GM12892 (cell line): ENCODE measurements around the gene GDF15.

Experiments used
- DNase-seq: peaks from one replicate; pipeline ENCODE4 v3.0.0; 2011; ENCODE audit not compliant: insufficient read length
- FAIRE-seq: peaks from 2 replicates; lab custom pipeline; 2011; peaks lifted over from hg19 to GRCh38; lab: Jason Lieb, UNC
- POLR2A ChIP-seq: IDR thresholded peaks from 2 replicates; pipeline ENCODE4 v1.6.1; 2011; ENCODE audit warnings: low read depth, low read length, control low read depth
- POLR2AphosphoS5 ChIP-seq: IDR thresholded peaks from 2 replicates; pipeline ENCODE4 v1.6.1; 2011; ENCODE audit warnings: low read depth, low read length, control low read depth
- TAF1 ChIP-seq: IDR thresholded peaks from 2 replicates; pipeline ENCODE4 v1.6.1; 2011; ENCODE audit warnings: low read depth, mild to moderate bottlenecking, control low read depth, low read length, borderline replicate concordance

The GDF15 gene

DNA sequence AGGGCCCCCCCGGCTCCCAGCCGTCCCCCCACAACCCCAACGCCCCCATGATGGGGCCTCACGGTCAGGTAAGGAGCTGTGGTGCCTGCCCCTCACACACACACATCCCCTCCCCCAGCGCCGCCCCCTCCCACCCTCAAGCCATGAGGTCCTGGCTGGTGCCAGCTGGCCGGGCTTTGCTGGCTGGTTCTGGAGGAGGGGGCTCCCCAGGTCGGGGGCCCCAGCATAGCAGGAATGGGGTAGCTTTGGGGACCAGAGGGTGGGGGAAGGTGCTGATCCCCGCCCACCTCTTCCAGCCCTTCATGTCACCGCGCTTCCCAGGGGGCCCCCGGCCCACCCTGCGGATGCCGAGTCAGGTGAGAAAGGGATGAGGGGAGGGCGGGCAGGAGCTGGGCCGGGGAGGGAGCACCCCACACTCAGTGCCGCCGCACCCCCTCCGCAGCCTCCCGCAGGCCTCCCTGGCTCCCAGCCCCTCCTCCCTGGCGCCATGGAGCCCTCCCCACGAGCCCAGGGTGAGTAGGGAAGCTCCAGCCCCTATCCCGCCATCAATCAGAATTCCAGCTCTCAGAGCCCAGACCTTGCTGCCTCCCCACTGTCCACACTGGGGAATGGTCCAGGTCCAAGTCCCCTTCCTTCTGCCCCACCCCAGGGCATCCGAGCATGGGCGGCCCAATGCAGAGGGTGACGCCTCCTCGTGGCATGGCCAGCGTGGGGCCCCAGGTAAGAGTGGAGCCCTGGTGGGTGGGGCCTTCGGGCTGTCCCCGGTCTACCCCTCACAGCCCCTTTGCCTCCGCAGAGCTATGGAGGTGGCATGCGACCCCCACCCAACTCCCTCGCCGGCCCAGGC, 45.6 kb downstream of the GDF15 start:
- FAIRE-seq (no peak), DNase-seq (no peak)
- TF ChIP-seq POLR2A (no peak), POLR2AphosphoS5 (no peak), TAF1 (no peak)

DNA sequence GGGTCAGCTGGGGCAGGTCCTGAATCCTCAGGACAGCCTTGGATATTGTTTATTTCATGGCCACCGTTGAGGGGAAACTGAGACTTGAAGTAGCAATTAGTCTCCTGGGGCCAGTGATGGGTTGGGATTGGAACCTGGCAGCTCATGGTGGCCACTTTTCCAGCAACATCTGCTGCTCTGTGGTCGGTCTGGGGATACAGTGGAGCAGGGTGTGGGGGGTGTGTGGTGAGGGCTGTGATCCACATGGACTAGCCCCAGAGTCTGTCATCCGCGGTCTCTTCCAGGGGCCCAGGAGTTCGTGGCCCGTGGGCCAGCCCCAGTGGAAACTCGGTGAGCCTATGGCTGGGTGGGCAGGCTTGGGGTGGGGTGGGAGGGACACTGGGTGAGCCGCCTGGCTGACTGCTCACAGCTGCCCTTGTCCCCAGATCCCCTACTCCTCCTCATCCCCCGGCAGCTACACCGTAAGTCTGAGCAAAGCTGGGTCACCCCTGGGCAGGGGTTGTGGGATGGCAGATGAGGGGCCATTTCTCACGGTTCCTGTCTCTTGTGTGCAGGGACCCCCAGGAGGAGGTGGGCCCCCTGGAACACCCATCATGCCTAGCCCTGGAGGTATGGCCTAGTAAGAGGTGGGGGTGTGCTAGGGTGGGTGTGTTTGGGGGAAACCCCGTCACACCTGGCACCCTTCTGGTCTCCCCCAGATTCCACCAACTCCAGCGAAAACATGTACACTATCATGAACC, 46.5 kb downstream of the GDF15 start:
- FAIRE-seq (no peak), DNase-seq (no peak)
- TF ChIP-seq POLR2A (no peak), TAF1 (no peak)

DNA sequence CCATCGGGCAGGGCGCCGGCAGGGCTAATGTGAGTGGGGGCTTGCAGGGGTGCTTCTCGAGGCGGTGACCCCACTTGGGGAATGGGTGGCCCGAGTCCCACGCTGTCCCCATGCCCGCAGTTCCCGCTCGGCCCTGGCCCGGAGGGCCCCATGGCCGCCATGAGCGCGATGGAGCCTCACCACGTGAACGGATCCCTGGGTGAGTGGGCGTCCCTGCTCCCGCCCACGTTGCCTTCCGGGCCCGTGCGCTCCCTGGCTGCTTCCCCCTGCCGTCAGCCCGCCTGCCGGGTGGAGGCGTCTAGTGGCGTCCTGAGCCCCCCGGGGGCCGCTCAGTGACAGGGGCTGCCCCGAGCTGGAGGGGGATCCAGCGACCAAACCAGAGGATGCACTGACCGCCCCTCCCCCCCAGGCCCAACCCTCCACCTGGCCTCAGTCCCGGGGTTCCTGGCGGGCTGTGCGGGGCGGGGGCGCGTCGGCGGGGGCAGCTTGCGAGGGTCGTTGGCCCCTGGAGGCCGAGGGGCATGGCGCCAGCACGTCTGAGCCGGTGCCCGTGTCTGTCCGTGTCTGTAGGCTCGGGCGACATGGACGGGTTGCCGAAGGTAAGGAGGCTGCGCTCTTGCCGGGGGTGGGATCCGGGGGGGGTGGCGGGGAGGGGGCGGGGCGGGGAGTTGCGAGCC, 47.2 kb downstream of the GDF15 start:
- DNase-seq (peak; percentile 73), FAIRE-seq (peak; percentile 96)
- TF ChIP-seq POLR2A (peak; percentile 83), POLR2AphosphoS5 (peak; percentile 67; the same call in 1 of the 2 replicates), TAF1 (peak; percentile 12; the same call in 1 of the 2 replicates)

DNA sequence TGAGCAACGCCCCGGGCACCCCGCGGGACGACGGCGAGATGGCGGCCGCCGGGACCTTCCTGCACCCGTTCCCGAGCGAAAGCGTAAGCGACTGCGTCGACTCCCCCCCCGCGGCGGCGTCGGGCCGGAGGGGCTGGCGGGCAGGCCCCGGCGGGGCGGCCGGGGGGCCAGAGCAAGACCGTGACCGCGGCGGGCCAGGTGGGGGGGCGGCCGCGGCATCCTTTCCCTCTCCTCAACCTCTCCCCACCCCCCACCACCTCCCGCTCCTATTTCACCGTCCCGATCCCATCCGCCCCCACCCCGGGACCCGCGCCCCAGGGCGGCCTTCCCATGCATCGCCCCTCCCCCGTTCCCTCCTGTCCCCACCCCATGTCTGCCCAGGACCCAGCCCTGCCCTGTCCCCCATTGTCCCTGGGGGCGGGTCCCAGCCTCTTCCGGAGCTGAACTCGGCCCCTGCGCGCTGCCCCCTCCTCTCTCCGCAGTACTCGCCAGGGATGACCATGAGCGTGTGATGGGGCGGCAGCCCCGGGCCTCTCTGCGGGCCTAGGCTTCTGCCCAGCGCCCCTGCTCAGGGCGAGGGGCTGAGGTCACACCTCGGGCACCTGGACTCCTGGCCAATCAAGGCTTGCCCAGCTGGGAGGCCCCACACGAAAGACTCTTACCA, 47.9 kb downstream of the GDF15 start:
- TF ChIP-seq POLR2A (no peak), POLR2AphosphoS5 (no peak), TAF1 (no peak)
- DNase-seq, result no peak
- FAIRE-seq, result peak; percentile 62

DNA sequence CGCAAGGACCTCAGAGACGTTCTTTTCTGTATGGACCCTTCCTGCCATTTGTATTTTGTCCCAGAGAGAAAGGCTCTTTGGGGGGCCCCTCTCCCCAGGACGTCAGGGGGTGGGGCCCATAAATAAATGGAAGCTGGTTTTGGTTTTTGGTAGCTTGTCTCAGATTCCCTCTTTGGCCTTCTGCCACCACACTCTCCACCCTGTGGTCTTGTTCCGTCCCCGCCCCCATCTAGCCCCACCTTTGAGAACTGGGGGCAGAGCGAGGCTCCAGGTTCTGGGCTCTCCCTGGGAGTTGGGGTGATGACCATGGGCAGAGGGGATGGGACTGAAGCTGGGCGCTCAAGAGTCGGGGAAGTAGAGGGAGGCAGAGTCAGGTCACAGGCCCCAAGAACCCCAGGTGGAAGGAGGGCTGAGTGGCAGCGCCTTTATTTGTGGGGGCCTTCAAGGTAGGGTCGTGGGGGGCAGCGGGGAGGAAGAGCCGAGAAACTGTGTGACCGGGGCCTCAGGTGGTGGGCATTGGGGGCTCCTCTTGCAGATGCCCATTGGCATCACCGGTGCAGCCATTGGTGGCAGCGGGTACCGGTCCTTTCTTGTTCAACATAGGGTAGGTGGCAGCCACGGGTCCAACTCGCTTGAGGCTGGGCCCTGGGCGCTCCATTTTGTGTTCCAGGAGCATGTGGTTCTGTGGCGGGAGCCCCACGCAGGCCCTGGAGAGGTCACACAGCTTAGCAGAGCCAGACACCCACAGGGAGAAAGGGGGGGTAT, 48.6 kb downstream of the GDF15 start:
- no peak for TF ChIP-seq POLR2AphosphoS5
- TF ChIP-seq TAF1, result no peak
- no peak for TF ChIP-seq POLR2A
- DNase-seq (no peak), FAIRE-seq (no peak)

DNA sequence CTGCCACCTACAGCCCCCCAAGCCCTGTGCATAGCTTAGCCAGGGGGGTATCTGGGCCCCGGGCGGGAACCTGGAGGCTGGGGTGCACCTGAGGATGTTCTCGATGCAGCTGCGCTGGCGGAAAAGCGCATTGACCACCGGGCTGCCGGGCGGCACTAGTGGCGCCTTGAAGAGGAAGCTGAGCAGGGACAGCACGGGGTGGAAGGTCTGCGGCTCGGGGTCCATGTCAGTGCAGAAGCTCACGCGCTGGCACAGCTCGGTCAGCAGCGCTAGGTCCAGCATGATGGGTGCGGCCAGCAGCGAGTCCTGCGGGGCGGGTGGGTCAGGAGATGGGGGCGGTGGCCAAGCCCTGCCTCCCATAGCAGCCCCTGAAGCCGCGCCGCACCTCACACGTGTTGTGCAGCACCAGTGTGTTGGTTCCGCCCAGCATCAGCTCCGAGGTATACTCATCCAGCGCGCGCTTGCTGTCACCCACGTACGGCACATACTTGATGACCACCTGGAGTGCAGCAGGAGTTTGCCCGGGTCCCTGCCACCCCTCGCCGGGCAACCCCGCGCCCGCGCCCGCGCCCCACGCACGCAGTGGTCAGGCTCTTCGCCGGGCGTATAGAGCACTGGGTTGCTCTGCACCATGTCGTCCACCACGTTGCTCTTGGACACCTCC, 49.4 kb downstream of the GDF15 start:
- DNase-seq (no peak), FAIRE-seq (no peak)
- no peak for TF ChIP-seq POLR2A
- TF ChIP-seq POLR2AphosphoS5, result no peak
- TF ChIP-seq TAF1, result no peak

DNA sequence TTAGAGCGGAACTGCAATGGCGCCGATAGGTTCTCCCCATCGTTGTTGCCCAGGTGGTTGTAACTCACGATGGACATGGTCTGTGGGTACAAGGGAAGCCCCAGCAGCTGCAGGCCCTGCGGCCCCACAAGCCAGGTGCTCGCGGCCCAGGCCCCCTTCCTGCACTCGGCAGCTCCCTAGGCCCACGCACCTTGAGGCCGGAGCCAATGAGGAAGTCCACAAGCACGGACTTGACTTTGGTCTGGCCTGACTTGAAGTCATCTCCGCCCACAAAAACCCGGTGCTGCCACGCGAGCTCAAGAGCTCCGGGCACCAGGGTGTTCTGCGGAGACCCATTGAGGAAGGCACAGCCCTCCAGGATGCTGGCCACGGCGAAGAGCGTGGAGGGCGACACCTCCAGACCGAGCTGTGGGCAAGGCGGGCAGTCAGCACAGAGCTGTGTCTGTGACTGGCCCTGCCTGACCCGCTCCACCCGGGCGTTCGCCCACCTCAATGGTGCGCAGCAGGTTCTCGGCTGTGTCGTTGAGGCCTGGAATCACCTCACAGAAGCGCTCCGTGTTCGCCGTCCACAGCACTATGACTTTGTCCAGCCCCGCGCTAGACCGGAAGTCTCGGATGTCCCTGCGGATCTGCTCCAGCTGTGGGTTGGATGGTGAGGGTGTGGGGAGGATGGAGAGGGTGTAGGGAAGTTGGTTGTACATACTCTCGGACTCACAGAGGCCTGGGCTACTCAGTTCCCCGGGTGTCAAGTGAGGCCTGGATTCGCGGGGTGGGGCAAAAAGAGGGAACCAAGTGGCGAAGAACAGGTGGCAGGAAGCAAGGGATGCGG, 50.1 kb downstream of the GDF15 start:
- DNase-seq, result no peak
- no peak for TF ChIP-seq TAF1
- no peak for TF ChIP-seq POLR2A
- TF ChIP-seq POLR2AphosphoS5, result no peak
- FAIRE-seq, result no peak

DNA sequence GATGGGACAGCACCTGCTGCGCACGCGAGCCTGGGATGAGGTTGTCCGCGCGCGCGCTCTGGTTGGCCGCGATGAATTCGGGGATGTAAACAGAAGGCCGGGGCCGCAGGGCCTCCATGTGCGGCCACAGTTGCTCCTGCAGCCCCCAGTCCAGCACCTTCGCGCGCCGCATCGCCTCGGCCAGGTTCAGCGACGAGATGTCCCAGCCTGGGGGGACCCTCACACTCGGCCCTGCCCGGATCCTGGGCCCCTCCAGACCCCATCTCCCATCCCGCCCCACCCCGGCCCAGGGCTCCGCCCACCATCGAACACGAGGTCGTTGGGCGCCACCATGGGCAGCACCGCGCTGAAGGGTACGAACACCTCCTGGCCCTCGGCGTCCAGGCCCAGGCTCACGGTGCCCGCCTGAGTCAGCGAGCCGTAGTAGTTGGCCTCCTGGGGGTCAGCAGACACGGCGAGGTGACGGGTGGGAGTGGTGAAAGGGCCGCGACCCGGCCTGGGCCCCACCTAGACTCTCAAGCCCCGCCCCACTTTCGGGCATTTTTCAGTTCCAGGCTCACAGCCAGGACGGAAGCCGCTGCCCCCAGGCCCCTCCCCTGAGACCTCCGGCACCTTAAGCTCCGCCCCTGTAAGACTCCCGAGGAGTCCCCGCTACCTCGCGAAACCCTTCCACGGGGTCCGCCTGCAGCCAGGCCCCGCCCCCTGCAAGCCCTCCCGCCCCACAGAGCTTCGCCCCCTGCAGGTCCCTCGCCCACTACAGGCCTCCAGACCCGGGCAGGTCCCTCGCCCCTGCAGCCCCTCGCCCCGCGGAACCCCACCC, 50.9 kb downstream of the GDF15 start:
- FAIRE-seq, result peak; percentile 79
- no peak for TF ChIP-seq POLR2A
- no peak for TF ChIP-seq POLR2AphosphoS5
- TF ChIP-seq TAF1, result no peak
- peak; percentile 94 for DNase-seq
